ENCODE data around the gene AIFM2. TPM values are rescaled to one million over a fixed set of nuclear protein-coding genes. Genes with fewer than 3 reads are reported as not detected.

AIFM2 gene
- total and polyA plus RNA-seq, 2 of the 13 experiments (the other 11 are each of a cell fraction or from before 2014, with no cell fraction given): 20.3 to 29.5 TPM

- 0 out of 2 replicates have a peak, but pooled peaks have one; percentile 26 for TF ChIP-seq LRRFIP1 (CRISPR knock-in tag; conservative IDR thresholded peaks at IDR 0.05)
- TF ChIP-seq DNMT1 (CRISPR knock-in tag; IDR thresholded peaks at IDR 0.05): no peak
- TF ChIP-seq ZNF687 (CRISPR knock-in tag; IDR thresholded peaks at IDR 0.05): no peak
- no peak for TF ChIP-seq MLLT10 (CRISPR knock-in tag; IDR thresholded peaks at IDR 0.05)
- TF ChIP-seq HNF1A (IDR thresholded peaks at IDR 0.05; ENCODE audit: low read depth): no peak
- no peak for TF ChIP-seq HNF1A (CRISPR knock-in tag; IDR thresholded peaks at IDR 0.05; ENCODE audit: borderline replicate concordance)
- TF ChIP-seq CHD2 (IDR thresholded peaks at IDR 0.05; ENCODE audit: low read depth, low read length): no peak
- TF ChIP-seq SP1 (IDR thresholded peaks at IDR 0.05): no peak
- TF ChIP-seq SP1 (CRISPR knock-in tag; IDR thresholded peaks at IDR 0.05): peak; percentile 31; the same call in 1 of the 2 replicates
- no peak for TF ChIP-seq FOXK2 (IDR thresholded peaks at IDR 0.05)
- TF ChIP-seq SIX4 (CRISPR knock-in tag; IDR thresholded peaks at IDR 0.05): no peak
- no peak for TF ChIP-seq ZBTB33 (CRISPR knock-in tag; IDR thresholded peaks at IDR 0.05)
- TF ChIP-seq SMYD3 (CRISPR knock-in tag; IDR thresholded peaks at IDR 0.05): no peak
- no peak for TF ChIP-seq SRSF9 (IDR thresholded peaks at IDR 0.05; ENCODE audit: borderline replicate concordance, insufficient read depth, low read depth, low read length, poor library complexity, severe bottlenecking)
- TF ChIP-seq FOSL2 (CRISPR knock-in tag; IDR thresholded peaks at IDR 0.05): peak; percentile 66
- no peak for TF ChIP-seq ZNF557 (CRISPR knock-in tag; IDR thresholded peaks at IDR 0.05)
- no peak for TF ChIP-seq ZNF713 (CRISPR knock-in tag; IDR thresholded peaks at IDR 0.05)
- TF ChIP-seq MBNL3 (CRISPR knock-in tag; conservative IDR thresholded peaks at IDR 0.05): no peak
Measured at GRCh38 chr10:70130878-70131559, 1.6 kb downstream of the AIFM2 start (continued).

All from HepG2 (cell line).